Type B pancreatic cell (in vitro differentiated cells): ENCODE data around the gene S100A7. TPM values are rescaled to one million over a fixed set of nuclear protein-coding genes. Genes with fewer than 3 reads are reported as not detected.

Source experiments
- DNase-seq: peaks from one replicate; pipeline ENCODE4 v3.0.0; 2021; ENCODE audit warnings: mixed read lengths; ENCODE audit not compliant: unreplicated experiment; ENCODE audit errors: extremely low spot score
- H3K27ac Mint-ChIP-seq: 2 replicates; pipeline ENCODE4 v1.8.0; 2021; ENCODE audit warnings: mild to moderate bottlenecking, mixed read lengths
- H3K27me3 Mint-ChIP-seq: 2 replicates; pipeline ENCODE4 v1.8.0; 2021; ENCODE audit warnings: mixed read lengths
- H3K36me3 Mint-ChIP-seq: 2 replicates; pipeline ENCODE4 v1.8.0; 2021; ENCODE audit warnings: mixed read lengths
- H3K4me1 Mint-ChIP-seq: one replicate; pipeline ENCODE4 v1.8.0; 2021; ENCODE audit warnings: mixed read lengths; ENCODE audit not compliant: unreplicated experiment
- H3K4me3 Mint-ChIP-seq: 2 replicates; pipeline ENCODE4 v1.8.0; 2021; ENCODE audit warnings: mild to moderate bottlenecking, mixed read lengths
- H3K9me3 Mint-ChIP-seq: 2 replicates; pipeline ENCODE4 v1.8.0; 2021; ENCODE audit warnings: mixed read lengths
- total RNA-seq: library from RNA; stranded (reverse); gene quantifications from 2 replicates; pipeline ENCODE4 v1.2.1, GENCODE V29; 2021; ENCODE audit warnings: low replicate concordance
- TF ChIP-seq, protein P1 (sequence below): fragments of 200-600 bp; sonication (generic); conservative IDR thresholded peaks from 2 replicates; pipeline ENCODE4 v1.5.0; 2021; ENCODE audit warnings: antibody characterized with exemption, mild to moderate bottlenecking

Gene S100A7
- total RNA-seq, 1 donor from 2014 or later: 6.2 TPM

DNA sequence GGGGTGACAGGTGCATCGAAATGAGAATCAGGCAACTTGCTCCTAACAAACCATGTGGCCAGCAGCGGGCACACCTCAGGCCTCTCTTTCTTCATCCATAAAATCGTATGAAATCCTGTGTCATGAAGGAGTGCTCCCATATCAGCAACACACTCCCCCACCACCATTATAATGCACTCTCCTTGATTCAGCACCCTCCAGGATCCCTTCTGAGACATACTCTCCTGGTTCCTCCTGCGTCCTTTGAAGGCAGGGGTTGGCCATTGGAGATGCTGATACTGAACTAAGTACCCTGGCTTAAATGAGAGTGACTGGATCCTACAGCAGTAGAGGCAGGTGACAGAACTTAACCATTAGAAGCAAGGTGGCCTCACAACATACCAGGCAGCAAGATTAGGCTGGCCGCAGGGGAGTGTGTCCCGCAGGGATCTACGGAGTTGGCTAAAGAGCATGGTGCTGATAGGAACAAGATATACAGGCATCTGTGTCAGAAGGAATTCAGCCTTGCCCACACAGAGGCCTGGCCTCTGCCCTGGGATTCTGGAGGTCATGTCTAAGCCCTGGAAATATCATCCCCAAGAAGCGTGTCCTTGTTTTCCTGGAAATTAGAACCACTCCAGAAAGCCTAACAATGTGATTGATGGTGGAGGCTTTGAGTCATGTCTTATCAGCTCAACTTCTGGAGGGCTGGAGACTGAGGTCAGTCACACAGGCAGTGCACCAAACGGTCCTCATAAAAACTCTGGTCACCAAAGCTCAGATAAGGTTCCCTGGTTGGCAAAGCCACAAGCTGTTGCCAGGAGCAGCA is 27.4 kb downstream of the S100A7 start:
- Mint-ChIP-seq H3K9me3 (no peaks in the 10 kb centered on the region), H3K4me3 (no peak overlapping the region), H3K27me3 (peaks cover 7% of the 10 kb centered on the region), H3K36me3 (no peaks in the 10 kb centered on the region), H3K4me1 (no peaks in the 10 kb centered on the region), H3K27ac (no peak overlapping the region)
- TF ChIP-seq, protein P1, sequence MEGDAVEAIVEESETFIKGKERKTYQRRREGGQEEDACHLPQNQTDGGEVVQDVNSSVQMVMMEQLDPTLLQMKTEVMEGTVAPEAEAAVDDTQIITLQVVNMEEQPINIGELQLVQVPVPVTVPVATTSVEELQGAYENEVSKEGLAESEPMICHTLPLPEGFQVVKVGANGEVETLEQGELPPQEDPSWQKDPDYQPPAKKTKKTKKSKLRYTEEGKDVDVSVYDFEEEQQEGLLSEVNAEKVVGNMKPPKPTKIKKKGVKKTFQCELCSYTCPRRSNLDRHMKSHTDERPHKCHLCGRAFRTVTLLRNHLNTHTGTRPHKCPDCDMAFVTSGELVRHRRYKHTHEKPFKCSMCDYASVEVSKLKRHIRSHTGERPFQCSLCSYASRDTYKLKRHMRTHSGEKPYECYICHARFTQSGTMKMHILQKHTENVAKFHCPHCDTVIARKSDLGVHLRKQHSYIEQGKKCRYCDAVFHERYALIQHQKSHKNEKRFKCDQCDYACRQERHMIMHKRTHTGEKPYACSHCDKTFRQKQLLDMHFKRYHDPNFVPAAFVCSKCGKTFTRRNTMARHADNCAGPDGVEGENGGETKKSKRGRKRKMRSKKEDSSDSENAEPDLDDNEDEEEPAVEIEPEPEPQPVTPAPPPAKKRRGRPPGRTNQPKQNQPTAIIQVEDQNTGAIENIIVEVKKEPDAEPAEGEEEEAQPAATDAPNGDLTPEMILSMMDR: no peak
- DNase-seq: no peak

DNA sequence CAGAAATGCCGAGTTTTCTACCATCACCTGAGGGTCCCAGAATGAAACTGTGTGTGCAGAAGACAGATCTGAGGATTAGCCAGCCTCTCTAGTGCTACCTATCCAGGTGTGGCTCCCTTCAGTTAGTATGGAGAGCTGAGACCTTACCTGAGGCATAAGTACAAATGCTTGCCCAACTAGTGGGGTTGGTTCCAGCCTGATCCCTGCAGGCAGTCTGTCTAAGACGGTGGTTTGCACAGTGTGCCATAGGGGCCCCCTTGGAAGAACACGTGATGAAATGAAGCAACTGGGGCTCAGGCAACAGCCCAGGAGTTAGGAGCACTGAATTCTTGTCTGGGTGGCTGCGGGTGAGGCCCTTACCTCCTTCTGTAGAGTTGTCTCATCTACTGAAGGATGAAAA is 28.5 kb downstream of the S100A7 start:
- H3K4me3 Mint-ChIP-seq: no peak overlapping the region
- TF ChIP-seq, protein P1: no peak
- peaks cover 6% of the 10 kb centered on the region for H3K27me3 Mint-ChIP-seq

DNA sequence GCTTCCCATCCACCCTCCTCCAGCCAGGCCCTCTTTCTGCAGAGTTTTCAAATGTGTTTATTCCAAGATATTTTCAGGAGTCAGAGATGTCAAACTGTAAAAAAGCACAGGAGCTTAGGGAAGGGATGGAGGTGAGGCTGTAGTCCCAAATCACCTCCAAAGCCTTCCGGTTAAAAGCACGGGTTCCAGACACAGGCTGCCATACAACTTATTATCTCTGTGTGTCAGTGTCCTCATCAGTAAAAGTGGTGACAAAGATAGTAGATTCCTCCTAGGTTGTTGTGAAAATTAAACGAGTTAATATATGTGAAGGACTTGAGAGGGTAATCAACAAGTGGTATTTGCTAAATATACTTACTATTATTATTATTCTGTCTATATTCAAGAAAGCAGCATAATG is 29.0 kb downstream of the S100A7 start:
- Mint-ChIP-seq H3K4me3 (no peak overlapping the region), H3K27ac (no peak overlapping the region), H3K27me3 (peaks cover 3% of the 10 kb centered on the region), H3K4me1 (no peaks in the 10 kb centered on the region), H3K36me3 (no peaks in the 10 kb centered on the region), H3K9me3 (no peaks in the 10 kb centered on the region)
- TF ChIP-seq, protein P1: no peak
- no peak for DNase-seq

More for the DNA sequence above, 28.5 kb downstream of the S100A7 start:
- no peaks in the 10 kb centered on the region for H3K4me1 Mint-ChIP-seq
- H3K36me3 Mint-ChIP-seq: no peaks in the 10 kb centered on the region
- no peak overlapping the region for H3K27ac Mint-ChIP-seq
- DNase-seq: no peak
- H3K9me3 Mint-ChIP-seq: no peaks in the 10 kb centered on the region

DNA sequence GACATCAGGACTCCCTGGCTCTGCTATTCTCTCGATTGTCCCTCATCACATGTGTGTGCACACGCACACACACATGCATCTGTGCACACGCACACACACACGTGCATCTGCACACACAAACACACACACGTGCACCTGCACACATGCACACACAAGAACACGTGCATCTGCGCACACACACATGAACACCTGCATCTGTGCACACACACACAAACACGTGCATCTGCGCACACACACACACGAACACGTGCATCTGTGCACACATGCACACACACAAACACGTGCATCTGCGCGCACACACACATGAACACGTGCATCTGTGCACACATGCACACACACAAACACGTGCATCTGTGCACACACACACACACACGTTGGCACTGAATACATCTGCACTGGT is 29.4 kb downstream of the S100A7 start:
- H3K27ac Mint-ChIP-seq: no peak overlapping the region
- H3K4me3 Mint-ChIP-seq: no peak overlapping the region
- no peaks in the 10 kb centered on the region for H3K9me3 Mint-ChIP-seq
- DNase-seq: no peak
- no peaks in the 10 kb centered on the region for H3K36me3 Mint-ChIP-seq
- H3K4me1 Mint-ChIP-seq: no peaks in the 10 kb centered on the region
- H3K27me3 Mint-ChIP-seq: peaks cover 3% of the 10 kb centered on the region
- TF ChIP-seq, protein P1: no peak

DNA sequence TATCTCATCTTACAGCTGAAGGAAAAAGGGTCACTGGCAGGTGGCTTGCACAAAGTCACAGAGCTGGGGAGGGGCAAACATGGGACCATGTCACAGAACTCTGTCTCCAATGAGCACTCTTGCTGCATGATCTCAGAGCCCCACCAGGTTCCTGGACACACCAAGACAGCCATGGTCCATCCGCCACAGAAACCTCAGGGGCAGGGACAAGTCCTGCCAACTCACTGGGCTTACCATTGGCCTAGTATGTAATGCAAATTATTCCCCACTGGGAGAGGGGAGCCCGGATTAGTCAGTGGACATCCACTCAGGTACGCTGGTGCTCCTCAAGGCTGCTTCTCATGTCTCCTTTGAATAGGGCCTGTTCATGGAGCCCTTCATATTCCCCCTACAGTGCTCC is 29.9 kb downstream of the S100A7 start:
- DNase-seq: no peak
- peaks cover 3% of the 10 kb centered on the region for H3K27me3 Mint-ChIP-seq

More for the DNA sequence above, 29.9 kb downstream of the S100A7 start:
- no peak overlapping the region for H3K4me3 Mint-ChIP-seq
- H3K27ac Mint-ChIP-seq: no peak overlapping the region
- TF ChIP-seq, protein P1: no peak
- no peaks in the 10 kb centered on the region for H3K4me1 Mint-ChIP-seq
- H3K36me3 Mint-ChIP-seq: no peaks in the 10 kb centered on the region
- H3K9me3 Mint-ChIP-seq: no peaks in the 10 kb centered on the region
